ENCODE data around the gene AQP9.

DNA sequence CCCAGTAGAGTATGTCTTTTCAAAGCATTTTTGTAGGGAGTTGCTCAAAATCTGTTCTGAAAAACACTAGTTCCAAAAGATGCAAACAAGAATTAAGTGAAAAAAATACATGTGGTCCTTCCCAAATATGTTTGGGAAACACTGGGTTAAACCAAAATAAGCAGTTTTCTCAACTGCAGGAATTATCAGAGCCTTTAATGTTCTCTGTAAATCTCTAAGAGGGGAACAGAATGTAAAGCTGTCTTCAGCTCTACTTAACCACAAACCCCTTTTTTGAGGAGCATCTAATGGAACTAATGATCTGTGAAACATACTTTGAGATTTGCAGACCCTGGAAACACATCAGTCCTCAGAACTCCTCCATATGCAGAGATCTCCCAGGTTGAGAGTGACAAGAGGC is 9.9 kb downstream of the AQP9 start:
- TF ChIP-seq CTCF (IDR thresholded peaks at IDR 0.05) (no peak), POLR2A (IDR thresholded peaks at IDR 0.05) (no peak)

All from tibial nerve (tissue), 3 donors.